PC-3 (cell line): ENCODE results near the gene SRGAP1.

Experiments
- CTCF ChIP-seq: fragments of 300-600 bp; sonication (generic); conservative IDR thresholded peaks from 2 replicates; pipeline ENCODE4 v1.5.1; 2017; ENCODE audit warnings: antibody characterized with exemption, low read depth, mild to moderate bottlenecking, low read length
- EZH2 ChIP-seq: fragments of 300-600 bp; sonication (generic); IDR thresholded peaks from one replicate; pipeline ENCODE4 v1.6.1; 2017; ENCODE audit warnings: antibody characterized with exemption, mild to moderate bottlenecking, low read length; ENCODE audit not compliant: unreplicated experiment

GRCh38 chr12:63985945-63986344 lies 141.4 kb downstream of the SRGAP1 start:
- TF ChIP-seq EZH2: no peak
- TF ChIP-seq CTCF: no peak
